ENCODE data around the gene HSD17B3.
"Not testable (repeated sequence)": the region's sequence is repeated elsewhere in the genome, so short reads cannot be mapped to it uniquely, and the experiment has no call there.

The HSD17B3 gene

DNA sequence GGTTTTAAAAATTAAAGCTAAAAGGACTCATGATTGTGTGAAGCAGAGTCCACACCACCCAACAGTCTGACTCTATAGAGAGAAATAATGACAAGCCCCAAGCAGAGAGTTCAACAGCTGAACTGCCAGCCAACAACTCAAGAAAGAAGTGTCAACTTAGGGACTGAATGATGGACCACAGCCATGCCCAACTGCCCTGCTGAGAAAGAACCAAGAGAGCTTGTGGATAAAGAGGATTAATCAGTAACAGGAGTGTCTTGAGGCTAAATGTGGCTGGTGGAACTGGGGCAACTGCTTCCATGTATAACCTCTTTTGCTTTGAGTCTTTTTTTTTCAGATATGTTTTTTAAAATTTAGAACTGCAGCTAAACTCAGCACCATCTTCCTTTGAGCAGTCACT is 109.3 kb downstream of the HSD17B3 start:
- DNase-seq = no peak

DNA sequence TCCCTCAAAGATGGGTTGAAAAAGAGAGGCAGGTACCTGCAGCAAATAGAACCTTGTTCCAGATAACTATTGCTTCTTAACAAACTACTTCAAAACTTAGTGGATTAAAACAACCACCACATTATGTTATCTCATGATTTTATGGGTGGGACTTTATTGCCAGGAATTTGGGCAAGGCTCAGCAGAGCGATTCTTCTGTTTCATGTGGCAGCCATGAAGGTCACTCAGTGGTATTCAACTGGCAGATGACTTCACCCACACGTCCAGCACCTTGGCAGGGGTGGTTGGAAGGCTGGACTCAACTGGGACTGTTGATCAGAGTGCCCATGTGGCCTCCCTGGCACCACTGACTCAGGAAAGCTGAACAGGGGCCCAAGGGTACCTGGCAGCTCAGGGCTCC is 112.0 kb downstream of the HSD17B3 start:
- no peak for DNase-seq

DNA sequence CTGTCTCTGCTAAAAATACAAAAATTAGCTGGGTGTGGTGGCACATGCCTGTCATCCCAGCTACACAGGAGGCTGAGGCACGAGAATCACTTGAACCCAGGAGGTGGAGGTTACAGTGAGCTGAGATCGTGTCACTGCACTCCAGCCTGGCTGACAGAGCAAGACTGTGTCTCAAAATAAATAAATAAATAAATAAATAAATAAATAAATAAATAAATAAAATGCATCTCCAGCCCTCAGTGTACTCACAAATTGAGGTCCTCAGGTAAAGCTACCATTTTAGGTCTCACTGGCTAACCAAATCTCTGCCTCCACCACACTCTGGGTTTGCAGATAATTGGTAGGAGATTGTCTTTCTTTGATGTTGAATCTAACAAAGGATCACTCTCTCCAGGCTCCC is 112.4 kb downstream of the HSD17B3 start:
- not testable (repeated sequence) for DNase-seq

DNA sequence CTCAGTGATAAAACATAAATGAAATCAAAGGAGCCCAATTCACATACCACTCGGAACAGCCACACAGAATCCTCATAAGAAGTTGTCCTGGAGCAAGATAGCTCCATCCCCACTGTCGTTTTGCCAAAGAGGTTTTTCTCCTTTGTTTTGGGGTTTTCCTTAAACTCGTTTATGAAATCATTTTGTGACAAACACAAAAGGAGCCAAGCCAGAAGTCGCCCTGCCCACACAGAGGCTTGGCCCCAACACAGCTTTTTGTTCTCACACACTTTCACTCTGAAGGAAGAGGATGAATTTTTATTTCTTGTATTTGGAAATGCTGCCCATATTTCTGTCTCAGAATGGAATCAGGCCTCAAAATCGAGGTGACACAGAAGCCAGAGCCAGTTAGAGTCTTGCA is 113.4 kb downstream of the HSD17B3 start:
- DNase-seq = no peak

DNA sequence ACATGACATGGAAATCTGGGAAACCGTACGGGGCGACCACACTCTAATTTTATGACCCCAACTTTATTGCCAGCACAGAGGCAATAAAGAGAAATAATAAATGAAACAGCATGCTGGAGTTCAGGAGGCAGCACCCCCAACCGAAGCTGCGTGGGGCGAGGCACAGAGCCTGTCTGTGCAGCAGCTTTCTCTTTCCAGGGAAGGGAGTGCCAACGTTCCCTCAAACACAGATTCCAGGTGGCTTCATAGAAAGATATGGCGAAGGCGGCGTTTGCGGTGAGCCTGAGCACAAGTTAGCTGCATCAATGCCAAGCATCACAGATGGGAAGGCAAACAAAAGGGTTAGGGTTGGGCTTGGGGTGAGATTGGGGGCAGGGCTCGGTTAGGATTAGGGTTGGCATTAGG is 114.8 kb downstream of the HSD17B3 start:
- DNase-seq = no peak

DNA sequence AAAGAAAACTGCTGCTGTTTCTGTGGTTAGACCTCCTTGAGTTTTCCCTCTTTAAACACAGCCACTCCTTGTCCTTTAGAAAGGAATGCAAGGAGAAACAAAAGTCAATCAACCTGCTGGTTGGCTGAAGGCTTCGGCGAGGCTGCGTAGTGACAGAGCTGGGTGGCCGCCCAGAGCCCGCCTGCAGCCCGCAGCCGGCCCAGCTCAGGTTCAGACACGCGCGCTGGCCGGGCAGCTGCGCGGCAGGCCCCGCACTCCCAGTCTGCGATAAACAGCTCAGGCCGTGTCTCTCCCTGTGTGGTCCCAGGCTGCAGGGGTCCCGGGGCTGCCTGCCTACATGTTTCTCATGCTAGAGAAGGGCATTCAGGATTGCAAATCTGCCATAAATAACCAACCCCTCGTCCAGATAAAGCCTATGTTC is 115.4 kb downstream of the HSD17B3 start:
- no peak for DNase-seq

DNA sequence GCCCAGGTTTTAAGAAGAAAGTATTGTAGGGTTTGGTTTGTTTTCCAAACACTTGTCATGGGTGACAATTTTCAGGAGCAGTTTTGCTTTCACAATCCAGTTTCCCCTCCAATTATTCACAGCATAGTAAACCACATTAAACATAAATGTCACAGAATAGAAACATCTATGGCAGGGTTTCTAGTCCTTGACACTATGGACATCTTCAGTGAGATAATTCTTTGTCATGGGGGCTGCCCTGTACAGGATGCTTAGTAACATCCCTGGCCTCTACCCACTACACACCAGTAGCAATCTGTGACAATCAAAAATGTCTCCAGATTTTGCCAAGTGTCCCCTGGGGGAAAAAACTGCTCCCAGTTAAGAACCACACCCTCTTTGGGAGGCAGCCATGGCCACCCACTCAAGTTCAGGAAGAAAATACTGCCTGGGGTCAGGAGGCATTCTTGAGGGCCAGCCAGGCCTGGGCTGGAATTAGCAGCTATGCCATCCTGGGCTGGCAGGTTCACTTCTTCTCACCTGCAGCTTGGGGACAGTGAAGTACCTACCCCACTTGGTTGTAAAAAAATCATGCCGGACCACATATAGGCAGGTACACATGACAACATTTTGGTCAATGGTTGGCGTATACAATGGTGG is 116.3 kb downstream of the HSD17B3 start:
- no peak for DNase-seq

Measured in inflammatory macrophage treated with lipopolysaccharide for 1 hour (primary cell).